ENCODE data around the gene PCNX2.
"Not testable (repeated sequence)": the region's sequence is repeated elsewhere in the genome, so short reads cannot be mapped to it uniquely, and the experiment has no call there.

Gene PCNX2

DNA sequence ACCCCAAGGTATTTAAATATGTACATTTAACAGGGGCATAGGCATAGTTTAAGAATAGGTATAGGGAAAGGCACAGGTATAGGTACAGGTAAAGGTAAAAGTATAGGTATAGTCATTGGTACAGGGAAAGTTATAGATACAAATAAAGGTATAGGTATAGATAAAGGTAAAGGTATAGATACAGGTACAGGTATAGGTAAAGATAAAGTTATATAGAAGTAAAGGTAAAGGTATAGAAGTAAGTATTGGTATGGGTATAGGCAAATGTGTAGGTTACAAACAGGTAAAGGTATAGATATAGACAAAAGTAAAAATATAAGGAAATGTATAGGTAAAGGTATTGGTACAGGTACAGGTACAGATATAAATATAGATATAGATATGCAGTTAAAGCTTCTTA, 137.2 kb downstream of the PCNX2 start:
- no peak for DNase-seq (ENCODE audit: low spot score)

DNA sequence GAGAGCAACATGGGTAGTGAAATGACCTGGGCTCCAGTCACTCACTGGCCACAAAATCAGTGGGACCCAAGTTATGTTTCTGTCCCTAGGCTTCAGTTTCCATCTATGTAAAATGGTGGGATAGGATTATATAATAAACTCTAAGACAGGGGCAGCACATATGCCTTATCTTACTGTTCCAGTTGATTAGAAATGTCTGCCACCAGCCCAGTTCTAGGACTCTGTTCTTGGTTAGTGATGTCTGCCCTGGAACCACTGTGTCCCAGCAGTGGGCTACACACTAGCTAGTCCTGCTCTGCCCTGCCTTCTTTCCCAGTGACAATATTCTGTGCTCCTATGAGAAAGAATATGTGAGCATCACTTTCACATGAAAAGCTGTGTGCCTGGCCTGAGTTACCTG, 138.3 kb downstream of the PCNX2 start:
- no peak for DNase-seq (ENCODE audit: low spot score)

DNA sequence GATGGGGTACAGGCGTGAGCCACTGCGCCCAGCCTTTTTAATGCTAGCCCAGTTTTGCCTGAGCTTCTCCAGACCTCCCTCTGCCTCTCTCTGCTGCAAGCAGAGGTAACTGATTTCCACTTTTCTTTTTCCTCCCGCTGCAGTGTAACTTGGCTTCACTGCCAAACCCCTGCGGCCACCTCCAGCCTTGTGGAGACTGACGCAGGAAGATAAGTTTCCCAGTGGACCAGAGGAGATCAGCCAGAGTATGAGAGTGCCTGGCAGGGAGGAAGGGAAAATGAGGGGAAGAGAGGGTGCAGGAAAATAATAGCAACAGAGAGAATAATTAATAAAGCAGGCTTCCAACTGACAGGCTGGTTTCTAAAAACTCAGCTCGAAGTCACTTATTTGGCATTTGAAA, 143.7 kb downstream of the PCNX2 start:
- DNase-seq (ENCODE audit: low spot score): no peak

DNA sequence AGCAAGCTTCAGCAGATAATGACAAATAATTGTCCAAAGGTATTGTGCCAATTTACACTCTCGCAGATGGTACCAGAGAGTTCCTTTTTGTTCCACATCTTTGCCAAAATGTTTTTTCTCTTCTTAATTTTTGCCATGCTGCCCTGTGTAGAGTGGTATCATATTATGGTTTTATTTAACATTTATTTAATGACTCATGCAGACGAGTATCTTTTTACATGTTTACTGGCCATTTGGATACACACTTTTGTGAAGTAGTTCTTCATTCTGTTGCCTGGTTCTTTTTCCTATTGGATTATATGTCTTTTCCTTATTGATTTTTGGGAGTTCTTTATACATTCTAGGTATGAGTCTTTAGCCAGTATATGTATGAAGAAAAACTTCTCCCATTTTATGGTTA, 151.1 kb downstream of the PCNX2 start:
- no peak for DNase-seq (ENCODE audit: low spot score)

DNA sequence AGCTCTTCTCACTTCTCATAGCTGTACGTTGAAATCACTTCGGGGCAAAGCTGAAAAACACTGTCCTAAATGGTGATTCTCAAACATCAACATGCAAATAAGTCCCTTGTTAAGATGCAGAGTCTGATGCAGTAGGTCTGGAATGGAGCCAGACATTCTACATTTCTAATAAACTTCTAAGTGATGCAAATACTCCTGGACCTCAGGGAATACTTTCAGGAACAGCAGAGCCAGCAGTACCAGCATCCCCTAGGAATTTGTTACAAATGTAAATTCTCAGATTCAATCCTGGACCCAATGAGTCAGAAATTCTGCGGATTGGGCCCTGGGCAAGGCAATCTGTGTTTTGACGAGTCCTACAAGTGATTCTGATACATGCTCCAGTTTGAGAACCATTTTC, 152.3 kb downstream of the PCNX2 start:
- DNase-seq (ENCODE audit: low spot score): no peak

DNA sequence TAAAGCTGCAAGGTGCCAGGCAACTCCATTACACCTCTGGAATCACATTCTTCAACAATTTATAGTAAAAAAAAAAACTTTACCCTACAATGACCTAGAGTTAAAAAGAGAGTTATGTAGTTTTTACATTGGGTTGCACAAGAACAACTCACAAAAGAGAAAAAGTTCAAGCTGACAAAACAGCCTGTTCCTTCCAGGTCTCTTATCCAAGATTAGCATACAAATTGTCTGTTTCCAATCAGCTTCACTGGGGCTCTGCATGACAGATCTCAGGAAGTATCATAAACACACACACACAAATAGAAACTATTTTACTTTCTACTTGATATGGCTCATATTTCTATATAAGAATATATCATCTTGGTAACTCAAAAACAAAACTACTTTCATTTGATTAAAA, 154.6 kb downstream of the PCNX2 start:
- no peak for DNase-seq (ENCODE audit: low spot score)

DNA sequence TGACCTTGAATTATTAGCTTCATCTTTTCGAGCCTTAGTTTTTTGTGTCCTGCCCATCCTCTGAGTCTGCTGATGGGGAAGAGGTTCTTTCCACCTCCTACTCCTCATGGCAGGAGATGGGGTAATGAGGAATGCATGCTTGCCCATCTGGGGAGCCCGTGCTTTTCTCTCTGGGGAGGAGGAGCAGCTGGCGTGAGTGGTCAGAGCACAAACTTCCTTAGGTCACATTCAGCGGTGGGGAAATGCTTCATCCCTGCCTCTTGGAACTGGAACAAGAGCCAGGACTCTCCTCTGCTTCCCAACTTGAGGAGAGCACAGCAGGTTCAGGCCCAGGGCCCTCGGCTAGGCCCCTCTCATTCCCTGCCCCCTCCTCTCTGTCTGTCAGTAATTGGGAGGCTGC, 155.0 kb downstream of the PCNX2 start:
- no peak for DNase-seq (ENCODE audit: low spot score)

DNA sequence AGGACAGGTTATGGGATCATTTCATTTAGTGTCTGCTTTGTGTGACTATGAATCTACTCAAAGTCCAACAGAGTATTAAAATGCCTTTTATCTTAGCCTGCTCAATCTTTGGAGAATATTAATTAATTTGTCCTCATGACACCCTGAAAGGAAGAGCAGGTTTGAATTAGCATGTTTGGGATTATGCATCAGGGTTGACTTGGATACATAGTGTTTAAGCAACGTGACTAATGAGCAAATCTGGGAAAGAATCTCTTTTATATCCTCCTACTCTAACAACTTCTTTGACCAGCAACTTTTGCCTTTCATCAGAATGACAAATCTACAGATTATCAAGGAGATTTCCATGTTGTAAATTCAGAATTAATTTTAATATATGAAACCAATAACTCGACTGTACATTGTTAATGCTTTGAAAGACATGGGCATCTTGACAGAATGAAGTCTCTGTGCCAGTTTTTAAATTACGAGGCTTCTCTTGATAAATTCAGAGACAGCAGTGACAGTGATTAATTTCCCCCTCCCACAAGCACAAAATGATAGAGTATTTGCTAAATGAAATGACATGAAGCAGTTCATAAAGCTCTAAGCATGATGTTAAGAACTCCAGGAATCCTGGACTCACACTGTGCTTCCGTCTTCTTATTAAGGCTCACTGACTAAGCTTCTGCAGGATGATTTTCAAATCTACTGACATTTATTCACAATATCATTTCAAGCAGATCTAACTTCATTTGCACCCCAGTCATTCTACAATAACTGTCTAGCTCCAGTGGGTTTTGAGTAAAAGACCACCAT, 156.5 kb downstream of the PCNX2 start:
- no peak for DNase-seq (ENCODE audit: low spot score)

DNA sequence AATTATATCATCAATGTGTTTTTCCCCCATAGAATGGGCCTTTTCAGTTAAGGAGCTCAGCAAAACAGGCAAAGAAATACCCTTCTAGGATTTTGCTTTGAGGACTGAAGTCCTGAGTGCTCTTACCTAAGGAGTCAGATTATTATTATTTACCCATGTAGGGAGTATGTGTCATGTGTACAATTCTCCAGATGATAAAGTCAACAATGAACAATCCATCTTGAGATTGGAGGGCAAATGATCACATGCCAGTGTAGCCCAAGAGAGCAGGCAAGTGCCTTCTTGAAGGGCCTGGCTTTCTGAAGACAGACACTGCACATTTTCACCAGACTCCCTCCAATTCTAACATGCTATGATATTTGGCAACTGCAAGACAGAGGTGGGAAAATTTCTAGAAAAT, 159.7 kb downstream of the PCNX2 start:
- no peak for DNase-seq (ENCODE audit: low spot score)

DNA sequence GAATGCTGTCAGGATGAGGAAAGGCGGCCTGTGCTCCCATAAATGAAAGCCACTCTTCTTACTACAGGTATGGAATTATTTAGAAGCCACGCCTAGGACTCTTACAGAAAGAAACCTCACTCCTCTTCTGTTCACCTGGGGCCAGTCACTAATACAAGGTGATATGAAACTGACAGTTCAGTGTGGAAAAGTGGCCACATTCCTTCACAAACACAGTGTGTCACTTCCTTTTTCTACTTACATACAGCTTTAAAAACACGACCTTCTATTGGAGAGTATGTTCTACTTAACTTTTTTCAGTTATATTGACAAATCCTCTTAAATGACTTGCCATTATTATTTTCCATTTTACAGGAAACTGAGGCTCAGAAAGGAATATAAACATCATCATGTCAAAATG, 163.1 kb downstream of the PCNX2 start:
- no peak for DNase-seq (ENCODE audit: low spot score)

DNA sequence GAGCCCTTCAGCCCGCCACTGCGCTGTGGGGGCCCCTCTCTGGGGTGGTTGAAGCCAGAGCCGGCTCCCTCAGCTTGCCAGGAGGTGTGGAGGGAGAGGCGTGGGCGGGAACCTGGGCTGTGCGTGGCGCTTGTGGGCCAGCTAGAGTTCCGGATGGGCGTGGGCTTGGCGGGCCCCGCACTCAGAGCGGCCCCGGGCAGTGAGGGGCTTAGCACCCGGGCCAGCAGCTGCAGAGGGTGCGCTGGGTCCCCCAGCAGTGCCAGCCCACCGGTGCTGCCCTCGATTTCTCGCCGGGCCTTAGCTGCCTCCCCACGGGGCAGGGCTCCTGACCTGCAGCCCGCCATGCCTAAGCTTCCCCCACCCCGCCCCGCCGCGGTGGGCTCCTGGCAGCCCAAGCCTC, 166.5 kb downstream of the PCNX2 start:
- not testable (repeated sequence) for DNase-seq (ENCODE audit: low spot score)

DNA sequence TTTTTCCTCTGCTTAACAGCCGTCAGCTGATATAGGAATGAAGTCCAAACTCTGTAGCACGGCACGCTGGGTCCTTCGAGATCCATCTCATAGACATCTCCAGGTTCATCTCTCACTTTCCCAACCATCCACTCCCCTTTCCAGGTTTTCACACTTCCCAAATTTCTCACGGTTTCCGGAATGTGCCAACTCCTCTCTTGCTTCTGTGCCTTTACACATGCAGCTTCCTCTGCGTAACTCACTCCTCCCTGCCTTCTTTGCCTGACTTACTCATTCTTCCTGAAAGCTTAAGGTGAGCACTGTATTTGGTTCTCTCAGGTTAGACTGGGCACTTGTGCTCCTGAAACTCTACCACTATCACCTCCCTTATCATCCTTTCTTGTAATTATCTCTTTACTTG, 168.4 kb downstream of the PCNX2 start:
- DNase-seq (ENCODE audit: low spot score): no peak

DNA sequence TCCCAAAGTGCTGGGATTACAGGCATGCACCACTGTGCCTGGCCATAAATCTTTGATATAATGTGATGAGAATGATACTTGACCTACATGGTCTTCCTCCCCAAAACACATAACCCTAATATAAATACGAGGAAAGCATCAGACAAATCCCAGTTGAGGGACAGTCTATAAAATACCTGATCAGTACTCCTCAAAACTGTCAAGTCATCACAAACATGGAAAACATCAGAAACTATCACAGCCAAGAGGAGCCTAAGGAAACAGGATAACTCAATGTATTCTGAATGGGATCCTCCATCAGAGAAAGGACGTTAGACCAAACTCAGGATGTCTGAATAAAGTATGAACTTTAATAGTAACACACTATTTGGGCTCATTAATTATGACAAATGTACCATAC, 172.7 kb downstream of the PCNX2 start:
- no peak for DNase-seq (ENCODE audit: low spot score)

DNA sequence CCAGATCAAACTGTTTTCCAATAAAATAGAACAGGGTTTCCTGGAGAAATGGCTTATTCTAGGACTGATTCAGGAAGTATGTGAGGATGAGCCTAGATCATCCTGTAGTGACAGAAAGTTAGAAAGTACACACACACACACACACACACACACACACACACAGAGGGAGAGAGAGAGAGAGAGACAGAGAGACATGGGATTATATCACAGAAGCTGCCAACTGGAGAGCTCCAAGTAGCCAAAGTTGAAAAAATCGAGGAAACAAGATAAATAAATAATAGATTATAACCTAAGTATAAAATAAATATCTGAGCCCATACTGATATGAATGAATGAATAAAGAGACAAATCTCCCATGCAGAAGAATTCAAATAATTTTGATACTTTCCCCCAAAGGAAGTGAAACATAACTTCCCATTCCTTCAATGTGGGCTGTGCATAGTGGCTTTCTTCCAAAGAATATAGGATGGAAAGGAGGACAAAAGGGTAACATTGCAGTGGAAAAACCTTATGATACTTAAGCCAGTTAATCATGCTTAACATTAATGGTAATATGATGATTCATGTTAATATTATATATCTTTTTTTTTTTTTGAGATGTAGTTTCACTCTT, 173.5 kb downstream of the PCNX2 start:
- no peak for DNase-seq (ENCODE audit: low spot score)

DNA sequence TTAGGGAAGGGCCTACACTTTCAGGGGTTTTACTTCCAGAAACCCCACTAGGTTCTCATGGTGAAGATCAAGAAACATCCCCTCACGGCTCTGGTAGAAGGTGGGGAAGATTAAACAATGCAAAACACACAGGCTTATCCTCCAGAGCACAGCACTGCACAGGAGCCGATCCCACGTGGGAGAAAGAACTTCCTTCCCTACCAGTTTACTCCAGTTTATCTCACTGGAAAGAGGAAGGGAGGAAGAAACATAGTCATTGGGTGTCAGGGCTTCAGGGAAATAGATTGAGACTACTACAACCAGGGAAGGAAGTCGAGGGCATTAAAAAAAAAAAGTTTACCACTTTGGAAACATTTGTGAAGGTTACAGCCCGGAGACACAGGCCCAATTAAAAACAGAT, 180.7 kb downstream of the PCNX2 start:
- no peak for DNase-seq (ENCODE audit: low spot score)

DNA sequence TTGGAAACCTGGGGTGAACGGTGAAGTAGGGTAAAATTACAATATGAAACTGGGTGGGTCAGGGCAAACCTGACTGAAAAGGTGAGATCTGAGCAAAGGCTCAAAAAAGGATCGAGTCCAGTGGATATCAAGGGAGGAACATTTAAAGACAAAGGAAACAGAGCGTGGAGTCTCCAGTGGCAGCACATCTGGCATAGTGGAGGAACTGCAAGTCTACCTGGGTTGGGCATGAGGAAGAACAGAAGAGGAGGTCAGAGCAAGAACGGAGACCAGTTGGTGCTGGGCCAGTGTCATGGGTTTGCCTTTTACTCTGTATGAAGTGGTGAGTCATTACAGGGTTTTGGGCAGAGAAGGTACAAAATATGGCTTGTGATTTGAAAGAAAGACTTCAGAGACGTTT, 181.4 kb downstream of the PCNX2 start:
- DNase-seq (ENCODE audit: low spot score): no peak

DNA sequence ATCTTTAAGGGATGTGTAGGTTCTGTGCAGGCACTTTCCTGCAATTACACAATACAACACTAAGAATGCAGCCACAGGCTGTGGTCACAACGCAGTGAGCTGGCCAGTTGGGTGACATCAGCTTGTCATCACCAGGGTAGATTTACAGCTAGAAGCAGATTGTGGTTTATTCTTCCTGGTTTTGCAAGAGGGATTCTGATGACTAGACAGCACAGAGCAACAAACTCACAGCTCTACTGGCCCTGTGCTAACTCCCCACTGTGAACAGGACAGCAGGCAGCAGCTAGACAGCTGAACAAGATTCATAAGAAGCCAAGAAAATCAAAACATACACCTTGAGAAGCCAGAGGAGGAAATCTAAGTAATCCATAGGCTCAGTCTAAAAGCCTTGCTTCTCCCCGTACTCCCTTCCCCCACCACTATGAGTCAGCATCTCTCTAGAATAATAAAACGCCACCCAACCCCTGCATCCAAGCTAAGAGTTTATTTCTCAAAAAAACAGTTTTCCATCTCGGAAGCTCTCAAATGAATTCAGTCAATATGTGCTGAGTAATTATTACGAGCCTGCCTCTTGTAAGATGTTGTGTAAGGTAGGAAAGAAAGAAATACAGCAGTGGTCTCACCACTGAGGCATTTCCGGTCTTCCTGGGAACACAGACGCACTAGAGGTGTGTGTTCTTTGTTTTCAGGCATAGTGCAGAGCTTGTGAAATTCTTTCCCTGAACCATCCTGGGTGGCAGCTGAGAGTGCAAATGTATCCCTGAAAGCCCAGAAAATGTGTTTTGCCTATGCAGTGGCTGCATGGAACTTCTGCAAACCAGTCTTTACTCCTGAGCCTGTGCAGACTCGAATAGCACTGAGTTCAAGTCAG, 182.3 kb downstream of the PCNX2 start:
- DNase-seq (ENCODE audit: low spot score): peak; percentile 77

DNA sequence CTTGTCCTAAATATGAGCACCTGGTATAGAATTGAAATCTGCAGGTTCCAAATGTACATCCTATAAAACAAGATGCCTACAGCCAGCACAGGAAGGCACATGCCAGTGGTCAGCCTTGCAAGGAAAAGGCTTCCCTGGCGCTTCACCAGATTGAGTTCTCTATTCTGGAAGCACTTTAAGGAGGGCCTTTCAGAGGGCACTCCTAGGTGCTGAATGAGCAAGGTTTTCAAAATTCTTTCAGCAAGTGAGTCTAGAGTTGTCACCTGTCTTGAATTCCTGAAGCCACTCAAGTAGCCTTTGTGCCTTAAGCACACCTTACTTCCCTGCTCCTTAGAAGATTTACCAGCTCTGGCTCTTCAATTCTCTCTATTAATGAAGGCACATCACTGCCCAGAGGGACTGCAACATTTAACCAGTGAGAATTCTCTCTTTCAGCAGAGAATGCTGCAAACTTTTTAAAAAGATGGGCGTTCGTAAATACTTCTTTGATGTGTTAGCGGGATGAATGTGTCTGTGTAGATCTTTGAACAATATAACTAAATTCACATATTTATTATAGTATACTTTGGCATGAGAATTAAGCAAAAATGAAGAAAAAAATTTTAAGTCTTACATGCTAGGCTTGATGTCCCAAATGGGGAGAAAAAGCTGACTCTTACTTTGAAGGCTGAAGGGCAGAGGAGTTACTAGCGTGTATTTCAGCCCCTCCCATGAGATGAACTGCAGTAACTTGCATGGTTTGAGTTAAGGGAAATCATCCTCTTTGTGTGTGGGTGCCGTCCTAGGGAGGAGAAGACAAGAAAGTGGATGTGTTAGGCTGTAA, 183.1 kb downstream of the PCNX2 start:
- no peak for DNase-seq (ENCODE audit: low spot score)

DNA sequence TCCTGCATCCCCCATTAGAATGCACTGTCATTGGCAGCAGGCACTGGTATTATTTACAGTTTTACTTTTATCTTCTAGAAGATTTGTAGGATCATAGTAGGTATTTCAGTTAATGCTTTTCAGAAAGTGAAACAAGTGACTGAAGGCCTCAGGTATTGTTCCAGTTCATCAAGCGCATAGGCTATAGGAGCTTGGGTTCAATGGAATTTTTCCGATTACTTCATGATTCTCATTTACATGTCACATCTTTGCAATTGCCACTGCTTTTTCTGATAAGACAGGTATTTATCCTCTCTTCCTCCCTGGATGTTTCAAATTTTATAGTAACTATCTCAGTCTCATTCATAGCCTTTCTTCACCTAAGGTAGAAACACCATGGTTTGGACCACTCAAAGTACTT, 183.8 kb downstream of the PCNX2 start:
- no peak for DNase-seq (ENCODE audit: low spot score)

DNA sequence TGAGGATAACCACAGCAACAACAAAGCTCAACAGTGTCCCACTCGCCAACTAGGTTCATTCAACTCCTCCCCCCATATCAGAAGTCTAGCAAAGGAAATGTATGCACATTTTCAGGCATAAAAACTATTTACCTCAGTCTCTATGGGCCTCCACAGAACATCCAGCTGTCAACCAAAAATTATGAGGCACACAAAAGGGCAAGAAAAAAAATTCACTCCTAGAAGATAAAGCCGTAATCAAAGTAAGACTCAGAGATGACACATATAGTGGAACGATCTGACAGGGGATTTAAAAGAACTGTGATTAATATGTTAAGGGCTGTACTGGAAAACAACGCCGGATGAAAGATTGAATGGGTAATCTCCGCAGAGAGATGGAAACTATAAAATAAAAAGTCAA, 186.4 kb downstream of the PCNX2 start:
- DNase-seq (ENCODE audit: low spot score): no peak

DNA sequence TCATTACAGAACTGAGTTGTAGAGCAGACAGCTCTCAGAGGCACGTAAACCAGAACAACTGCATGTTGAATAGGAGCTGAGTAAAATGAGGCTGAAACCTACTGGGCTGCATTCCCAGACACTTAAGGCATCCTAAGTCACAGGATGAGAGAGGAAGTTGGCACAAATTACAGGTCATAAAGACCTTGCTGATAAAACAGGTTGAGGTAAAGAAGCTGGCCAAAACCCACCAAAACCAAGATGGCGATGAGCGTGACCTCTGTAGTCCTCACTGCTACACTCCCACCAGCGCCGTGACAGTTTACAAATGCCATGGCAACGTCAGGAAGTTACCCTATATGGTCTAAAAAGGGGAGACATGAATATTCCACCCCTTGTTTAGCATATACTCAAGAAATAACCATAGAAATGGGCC, 187.8 kb downstream of the PCNX2 start:
- not testable (repeated sequence) for DNase-seq (ENCODE audit: low spot score)

DNA sequence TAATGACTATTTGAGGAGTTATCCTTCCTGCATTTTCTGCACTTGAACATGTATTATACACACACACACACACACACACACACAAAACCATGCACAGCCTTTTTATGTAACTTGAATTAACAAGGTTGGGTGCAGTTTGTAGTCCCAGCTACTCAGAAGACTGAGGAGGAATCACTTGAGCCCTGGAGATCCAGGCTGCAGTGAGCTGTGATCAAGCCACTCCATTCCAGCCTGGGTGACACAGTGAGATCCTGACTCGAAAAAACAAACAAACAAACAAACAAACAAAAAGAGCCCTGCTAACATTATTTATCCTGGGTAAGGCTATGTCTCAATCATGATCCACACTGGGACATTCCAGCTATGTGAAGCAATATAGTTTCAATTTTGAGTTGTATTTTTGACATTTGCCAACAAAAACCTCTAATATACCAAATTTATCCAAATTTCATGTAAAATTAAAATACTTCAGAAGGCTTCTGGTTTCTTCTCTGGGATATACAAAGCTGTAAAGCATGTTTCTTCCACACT, 188.3 kb downstream of the PCNX2 start:
- no peak for DNase-seq (ENCODE audit: low spot score)

Measured in HuH-7 (cell line).